Stimulated activated naive CD8-positive, alpha-beta T cell treated with anti-CD3 and anti-CD28 coated beads, Interleukin-15, amount 100 ng/mL, for 72 hours (primary cell): ENCODE measurements around the gene ELN.

ENCODE experiments used
- ATAC-seq: fragments of 150-1000 bp; cut with Tn5 transposase; 2 replicates; pipeline ENCODE4 v1.10.0; 2021; ENCODE audit warnings: mild to moderate bottlenecking, moderate library complexity
- DNase-seq, 2 donors: peaks; one replicate each; pipeline ENCODE4 v3.0.0; 2021 to 2022
- H3K27ac Mint-ChIP-seq, 2 donors: one replicate each; pipeline ENCODE4 v1.8.0; 2022; ENCODE audit warnings: mild to moderate bottlenecking in 2 of 2, mixed read lengths in 2 of 2, moderate library complexity in 2 of 2
- H3K27me3 Mint-ChIP-seq: one replicate; pipeline ENCODE4 v1.8.0; 2022; ENCODE audit warnings: mixed read lengths
- H3K4me1 Mint-ChIP-seq: one replicate; pipeline ENCODE4 v1.8.0; 2022; ENCODE audit warnings: mild to moderate bottlenecking, mixed read lengths
- H3K4me3 Mint-ChIP-seq, 2 donors: one replicate each; pipeline ENCODE4 v1.8.0; 2022; ENCODE audit warnings: mild to moderate bottlenecking in 2 of 2, mixed read lengths in 2 of 2, moderate library complexity in 1 of 2
- H3K9me3 Mint-ChIP-seq, 2 donors: one replicate each; pipeline ENCODE4 v1.8.0; 2022; ENCODE audit warnings: mixed read lengths in 2 of 2

ELN gene

DNA sequence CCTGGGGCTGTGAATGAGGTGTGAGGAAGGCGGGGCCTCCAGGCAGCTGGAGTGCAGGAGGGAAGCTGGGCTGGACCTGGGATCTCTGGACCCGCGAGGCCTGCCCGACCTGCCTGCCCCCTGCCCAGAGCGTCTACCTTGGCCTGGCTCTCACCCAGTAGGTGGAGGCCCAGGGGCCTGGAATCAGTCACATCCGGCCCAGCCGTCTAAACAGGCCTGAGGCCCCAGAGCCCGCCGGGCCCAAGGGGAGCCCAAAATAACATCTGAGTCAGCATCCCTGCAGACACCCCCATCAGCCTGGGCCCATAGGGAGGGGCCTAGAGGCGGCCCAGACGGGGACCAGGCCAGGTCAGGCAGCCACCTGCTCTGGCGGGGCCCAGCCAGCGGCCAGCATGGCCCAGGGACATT is 15.1 kb upstream of the ELN start:
- no peak overlapping the region for H3K4me3 Mint-ChIP-seq
- DNase-seq (no peak), ATAC-seq (no peak)
- no peaks in the 10 kb centered on the region for H3K9me3 Mint-ChIP-seq
- no peak overlapping the region for H3K27ac Mint-ChIP-seq
- no peaks in the 10 kb centered on the region for H3K27me3 Mint-ChIP-seq
- H3K4me1 Mint-ChIP-seq, result no peaks in the 10 kb centered on the region

DNA sequence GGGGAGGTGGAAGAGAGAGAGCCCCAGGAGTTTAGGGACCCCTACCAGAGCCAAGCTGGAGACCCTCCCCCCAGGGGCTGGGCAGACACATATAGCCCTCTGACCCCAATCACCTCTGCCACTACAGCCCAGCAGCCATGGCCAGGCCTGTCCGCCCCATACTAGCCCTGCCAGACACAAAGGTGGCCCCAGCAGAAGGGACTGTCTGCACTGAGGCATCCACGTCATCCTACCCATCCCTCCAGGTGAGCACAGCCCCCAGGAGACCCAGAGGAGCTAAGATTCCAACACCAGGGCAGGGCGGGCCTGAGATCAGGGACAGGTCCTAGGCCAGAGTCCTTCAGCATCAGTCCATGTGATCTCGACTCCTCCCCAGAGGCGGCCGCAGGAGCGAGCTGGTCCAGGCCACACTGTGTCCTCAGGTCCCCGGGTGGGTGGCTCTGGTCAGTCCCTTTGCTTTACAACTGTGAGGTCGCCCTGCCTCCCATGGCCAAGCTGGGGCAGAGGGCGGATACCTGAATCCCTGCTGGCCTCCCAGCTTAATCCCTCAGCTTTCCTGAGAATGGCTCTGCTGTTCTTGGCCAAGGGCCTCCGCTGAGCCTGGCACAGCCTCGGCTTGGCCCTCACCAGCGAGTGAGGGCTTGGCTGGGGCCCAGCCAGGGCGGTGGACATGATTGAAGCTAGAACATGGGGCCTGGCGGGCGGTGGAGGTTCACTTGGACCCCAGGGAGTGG is 14.3 kb upstream of the ELN start:
- H3K4me3 Mint-ChIP-seq, result no peak overlapping the region
- ATAC-seq (no peak), DNase-seq (no peak)
- H3K4me1 Mint-ChIP-seq, result no peaks in the 10 kb centered on the region
- no peak overlapping the region for H3K27ac Mint-ChIP-seq
- no peaks in the 10 kb centered on the region for H3K9me3 Mint-ChIP-seq
- peaks cover 8% of the 10 kb centered on the region for H3K27me3 Mint-ChIP-seq

DNA sequence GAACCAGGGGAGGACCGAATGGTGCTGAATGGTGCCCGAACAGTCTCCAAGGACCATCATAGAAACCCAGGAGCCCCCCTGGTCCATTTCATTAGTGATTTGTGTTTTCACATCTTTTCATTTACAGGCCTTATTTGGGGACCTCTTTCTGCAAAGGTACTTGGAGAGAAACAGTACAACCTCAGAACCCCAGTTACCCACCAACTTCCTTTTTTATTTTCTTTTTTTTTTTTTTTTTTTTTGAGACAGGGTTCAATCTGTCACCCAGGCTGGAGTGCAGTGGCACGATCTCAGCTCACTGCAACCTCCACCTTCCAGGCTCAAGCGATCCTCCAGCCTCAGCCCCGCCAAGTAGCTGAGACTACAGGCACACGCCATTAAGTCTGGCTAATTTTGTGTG is 13.0 kb upstream of the ELN start:
- Mint-ChIP-seq H3K27ac (peak overlapping the region in 1 of 2 donors; percentile 33), H3K4me1 (no peaks in the 10 kb centered on the region), H3K4me3 (no peak overlapping the region), H3K27me3 (peaks cover 8% of the 10 kb centered on the region), H3K9me3 (no peaks in the 10 kb centered on the region)
- no peak for ATAC-seq
- DNase-seq, result no peak

DNA sequence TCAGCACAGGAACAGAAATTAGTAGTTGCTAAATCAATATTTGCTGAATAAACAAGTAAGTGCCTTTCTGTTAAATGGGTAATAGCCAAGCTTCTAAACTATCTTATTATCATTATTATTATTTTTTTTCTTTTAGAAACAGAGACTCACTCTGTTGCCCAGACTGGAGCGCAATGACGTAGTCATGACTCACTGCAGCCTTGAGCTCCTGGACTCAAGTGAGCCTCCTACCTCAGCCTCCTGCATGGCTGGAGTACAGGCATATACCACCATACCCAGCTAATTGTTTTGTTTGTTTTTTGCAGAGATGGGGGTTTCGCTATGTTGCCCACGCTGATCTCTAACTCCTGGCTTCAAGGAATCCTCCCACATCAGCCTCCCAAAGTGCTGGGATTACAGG is 12.3 kb upstream of the ELN start:
- H3K27ac Mint-ChIP-seq, result no peak overlapping the region
- H3K27me3 Mint-ChIP-seq, result peaks cover 8% of the 10 kb centered on the region
- DNase-seq, result no peak
- H3K9me3 Mint-ChIP-seq, result no peaks in the 10 kb centered on the region
- no peak for ATAC-seq
- H3K4me3 Mint-ChIP-seq, result no peak overlapping the region
- H3K4me1 Mint-ChIP-seq, result no peaks in the 10 kb centered on the region

DNA sequence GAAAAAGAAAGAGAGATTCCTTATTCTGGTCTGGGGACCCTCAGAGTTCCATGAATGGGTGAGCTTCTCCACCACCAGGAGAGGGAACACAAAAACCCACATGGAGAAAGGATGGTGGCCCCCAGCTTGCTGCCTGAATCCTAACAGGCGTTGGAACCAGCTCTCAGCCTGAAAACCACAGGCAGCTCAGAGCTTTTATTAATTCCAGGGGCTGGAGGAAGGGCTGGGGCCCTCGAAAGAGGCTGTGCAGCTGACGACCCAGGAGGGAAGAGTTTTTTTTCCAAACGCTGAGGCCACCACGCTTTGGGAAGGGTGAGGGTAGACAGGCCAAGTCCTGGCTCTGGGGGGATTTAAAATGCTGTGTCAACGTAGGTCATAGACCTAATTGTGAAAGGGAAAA is 10.8 kb upstream of the ELN start:
- peaks cover 8% of the 10 kb centered on the region for H3K27me3 Mint-ChIP-seq
- H3K27ac Mint-ChIP-seq, result no peak overlapping the region
- DNase-seq, result no peak
- H3K4me3 Mint-ChIP-seq, result no peak overlapping the region
- H3K4me1 Mint-ChIP-seq, result no peaks in the 10 kb centered on the region
- ATAC-seq, result no peak
- H3K9me3 Mint-ChIP-seq, result no peaks in the 10 kb centered on the region

DNA sequence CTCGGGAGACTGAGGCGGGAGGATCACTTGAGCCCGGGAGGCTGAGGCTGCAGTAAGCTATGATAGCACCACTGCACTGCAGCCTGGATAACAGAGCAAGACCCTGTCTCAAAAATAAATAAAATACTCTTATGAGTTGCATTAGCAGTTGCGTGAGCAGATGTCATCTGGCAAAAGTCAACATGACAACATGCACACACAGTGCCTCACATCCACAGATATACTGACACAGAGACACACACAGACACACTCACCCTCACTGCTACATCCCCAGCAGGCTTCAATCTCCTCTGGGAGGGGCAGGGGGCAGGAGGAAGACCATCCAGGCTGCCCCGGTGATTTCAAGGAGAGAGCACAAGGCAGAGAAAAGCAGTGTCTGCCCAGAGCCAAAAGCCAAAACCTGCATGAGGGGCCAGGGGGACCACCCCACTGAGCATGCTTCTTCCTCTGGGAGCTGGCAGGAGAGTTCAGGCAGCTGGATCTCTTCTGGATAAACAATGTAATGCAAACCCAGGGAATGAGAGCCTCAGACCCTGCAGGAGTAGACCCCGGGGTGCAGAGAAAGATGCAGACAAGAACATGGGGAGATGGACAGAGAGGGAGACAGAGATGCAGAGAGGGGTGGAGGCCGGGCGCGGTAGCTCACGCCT is 9.6 kb upstream of the ELN start:
- Mint-ChIP-seq H3K27ac (no peak overlapping the region), H3K9me3 (no peaks in the 10 kb centered on the region), H3K27me3 (peaks cover 13% of the 10 kb centered on the region), H3K4me1 (no peaks in the 10 kb centered on the region), H3K4me3 (no peak overlapping the region)
- DNase-seq (no peak), ATAC-seq (no peak)

DNA sequence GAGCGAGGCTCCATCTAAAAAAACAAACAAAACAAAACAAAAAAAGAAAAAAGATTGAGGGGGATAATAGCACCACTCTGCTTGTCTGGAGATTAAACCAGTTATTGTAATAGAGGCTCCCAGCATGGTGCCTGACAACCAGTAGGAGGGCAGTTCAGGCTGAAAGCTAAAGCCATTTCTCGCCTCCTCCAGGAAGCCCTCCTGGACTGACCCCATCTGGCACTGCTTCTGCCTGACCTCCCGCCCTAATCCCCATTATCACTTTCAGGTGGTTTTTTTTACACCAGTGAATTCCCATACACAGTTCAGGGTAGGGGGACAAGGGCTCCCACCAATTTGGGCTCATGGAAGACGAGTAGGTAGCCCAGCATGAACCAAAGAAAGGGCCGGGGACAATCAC is 8.8 kb upstream of the ELN start:
- Mint-ChIP-seq H3K4me3 (no peak overlapping the region), H3K27ac (no peak overlapping the region), H3K27me3 (peaks cover 21% of the 10 kb centered on the region), H3K4me1 (no peaks in the 10 kb centered on the region), H3K9me3 (no peaks in the 10 kb centered on the region)
- ATAC-seq, result no peak
- DNase-seq, result no peak

DNA sequence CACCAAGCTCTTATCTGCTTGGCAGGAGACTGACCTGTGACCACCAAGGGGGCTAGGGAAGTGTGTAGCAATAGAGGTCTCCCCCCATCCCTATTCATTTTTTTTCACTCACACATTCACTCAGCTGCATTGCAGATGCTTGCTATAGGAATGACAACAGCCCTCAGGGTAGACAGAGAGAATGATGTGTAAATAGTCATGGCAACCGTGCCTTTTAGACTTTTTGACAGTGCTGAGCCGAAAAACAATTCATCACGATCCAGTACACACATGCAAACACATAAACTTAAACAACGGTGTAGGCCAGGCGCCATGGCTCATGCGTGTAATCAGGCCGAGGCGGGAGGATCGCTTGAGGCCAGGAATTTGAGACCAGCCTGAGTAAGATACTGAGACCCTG is 7.6 kb upstream of the ELN start:
- ATAC-seq (no peak), DNase-seq (no peak)
- Mint-ChIP-seq H3K4me1 (no peaks in the 10 kb centered on the region), H3K27ac (no peak overlapping the region), H3K27me3 (peaks cover 33% of the 10 kb centered on the region), H3K4me3 (no peak overlapping the region), H3K9me3 (no peaks in the 10 kb centered on the region)

DNA sequence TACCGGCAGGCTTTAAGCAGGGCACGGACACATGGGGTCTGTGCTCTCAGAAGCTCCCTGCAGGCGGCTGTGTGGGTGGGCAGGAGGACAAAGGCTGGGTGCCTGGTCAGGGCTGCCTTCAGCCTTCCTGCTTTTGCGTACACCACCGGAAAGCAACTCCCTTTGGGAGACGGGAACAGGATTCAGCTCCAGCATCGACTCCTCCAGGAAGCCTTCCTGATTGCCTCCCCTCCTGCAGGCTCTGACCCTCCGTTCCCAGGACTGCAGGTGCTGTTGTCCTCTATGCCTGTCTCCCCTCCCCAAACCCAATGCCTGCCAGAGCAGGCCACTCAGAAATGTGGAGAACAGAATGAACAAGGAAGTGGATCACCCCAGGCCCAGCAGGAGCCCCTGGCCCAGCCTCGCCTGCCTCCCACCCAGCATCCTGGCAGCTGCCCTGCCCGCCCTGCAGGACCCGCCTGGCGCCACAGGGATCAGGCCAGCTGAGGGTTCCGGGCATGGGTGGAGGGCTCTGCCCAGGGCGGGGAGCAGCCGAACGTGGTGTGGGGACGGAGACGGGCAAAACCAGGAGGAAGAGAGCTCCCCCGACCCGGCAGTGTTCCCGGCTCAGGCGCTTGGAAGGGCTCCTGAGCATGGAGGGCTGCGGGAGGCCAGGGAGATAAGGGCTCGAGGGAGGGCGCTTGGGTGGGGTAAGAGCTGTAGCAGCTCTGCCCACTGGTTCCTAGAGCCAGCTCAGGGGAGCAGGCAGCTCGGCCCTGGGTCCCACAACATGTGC is 6.2 kb upstream of the ELN start:
- H3K27me3 Mint-ChIP-seq, result peaks cover 46% of the 10 kb centered on the region
- H3K4me1 Mint-ChIP-seq, result peaks cover 11% of the 10 kb centered on the region
- no peak for ATAC-seq
- H3K4me3 Mint-ChIP-seq, result no peak overlapping the region
- no peaks in the 10 kb centered on the region for H3K9me3 Mint-ChIP-seq
- DNase-seq, result no peak
- no peak overlapping the region for H3K27ac Mint-ChIP-seq

DNA sequence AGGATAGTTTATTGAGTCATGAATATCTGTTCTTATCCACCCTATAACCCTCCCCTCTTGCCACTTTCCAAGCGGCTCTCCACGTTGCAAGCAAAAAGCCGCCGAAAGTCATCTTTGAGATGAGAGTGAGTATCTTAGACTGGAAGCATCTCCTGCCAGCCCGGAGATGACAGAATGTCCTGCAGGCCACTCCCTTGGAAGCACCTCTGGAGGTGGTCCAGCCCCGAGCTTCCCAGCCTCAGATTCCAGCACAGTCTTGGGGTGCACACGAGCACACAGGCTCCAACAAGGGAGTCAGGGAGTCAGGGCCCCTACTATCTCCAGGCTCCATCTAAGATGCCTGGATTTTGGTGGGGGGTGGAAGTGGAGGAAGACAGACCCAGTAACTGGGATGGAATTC is 5.5 kb upstream of the ELN start:
- H3K27me3 Mint-ChIP-seq, result peaks cover 54% of the 10 kb centered on the region
- no peaks in the 10 kb centered on the region for H3K9me3 Mint-ChIP-seq
- H3K27ac Mint-ChIP-seq, result no peak overlapping the region

DNA sequence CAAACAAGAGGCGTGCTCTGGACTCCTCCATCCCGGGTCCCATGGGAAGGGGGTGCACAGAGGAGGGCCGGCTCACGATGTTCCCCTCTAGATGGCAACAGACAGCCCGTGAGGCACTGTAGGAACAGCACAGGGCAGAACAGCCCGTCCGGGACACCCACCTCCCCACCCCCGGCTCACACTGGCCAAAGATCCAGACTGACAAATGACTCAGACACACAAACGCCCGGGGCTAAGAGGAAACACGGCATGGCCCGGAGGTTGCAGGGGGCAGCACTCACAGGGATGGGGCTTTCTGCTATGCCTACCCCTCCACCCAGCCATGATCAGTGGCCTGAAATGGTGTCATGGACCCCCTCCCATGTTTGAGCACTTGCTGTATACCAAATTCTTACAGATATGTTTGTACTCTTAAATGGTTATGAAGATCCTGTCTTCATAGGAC is 4.9 kb upstream of the ELN start:
- no peak for DNase-seq

More for the DNA sequence above, 5.5 kb upstream of the ELN start:
- H3K4me1 Mint-ChIP-seq, result peaks cover 13% of the 10 kb centered on the region
- no peak overlapping the region for H3K4me3 Mint-ChIP-seq
- no peak for ATAC-seq
- no peak for DNase-seq

DNA sequence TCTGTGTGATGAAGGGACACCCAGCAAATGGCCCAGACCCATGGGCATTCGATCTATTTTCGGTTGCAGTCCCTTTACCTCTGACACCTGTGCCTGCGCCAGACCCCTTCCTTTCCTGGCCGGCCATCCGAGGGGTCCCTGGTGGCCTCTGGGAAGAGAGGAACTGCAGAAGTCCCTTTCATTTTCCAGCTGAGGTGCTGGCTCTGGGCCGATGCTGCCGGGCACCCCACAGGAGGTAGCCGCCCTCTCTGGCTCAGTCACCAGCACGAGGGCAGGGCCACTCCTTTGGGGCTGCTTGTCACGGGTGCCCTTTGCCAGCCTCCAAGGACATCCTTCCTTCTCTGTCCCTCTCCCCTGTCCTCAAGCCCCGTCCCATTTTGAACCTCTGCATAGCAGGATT is 4.2 kb upstream of the ELN start:
- Mint-ChIP-seq H3K4me1 (peaks cover 18% of the 10 kb centered on the region), H3K27ac (no peak overlapping the region), H3K27me3 (peaks cover 54% of the 10 kb centered on the region), H3K4me3 (no peak overlapping the region), H3K9me3 (no peaks in the 10 kb centered on the region)
- DNase-seq (no peak), ATAC-seq (no peak)

More for the DNA sequence above, 4.9 kb upstream of the ELN start:
- Mint-ChIP-seq H3K4me3 (no peak overlapping the region), H3K27ac (no peak overlapping the region), H3K9me3 (no peaks in the 10 kb centered on the region), H3K4me1 (peaks cover 13% of the 10 kb centered on the region), H3K27me3 (peaks cover 53% of the 10 kb centered on the region)
- ATAC-seq, result no peak

DNA sequence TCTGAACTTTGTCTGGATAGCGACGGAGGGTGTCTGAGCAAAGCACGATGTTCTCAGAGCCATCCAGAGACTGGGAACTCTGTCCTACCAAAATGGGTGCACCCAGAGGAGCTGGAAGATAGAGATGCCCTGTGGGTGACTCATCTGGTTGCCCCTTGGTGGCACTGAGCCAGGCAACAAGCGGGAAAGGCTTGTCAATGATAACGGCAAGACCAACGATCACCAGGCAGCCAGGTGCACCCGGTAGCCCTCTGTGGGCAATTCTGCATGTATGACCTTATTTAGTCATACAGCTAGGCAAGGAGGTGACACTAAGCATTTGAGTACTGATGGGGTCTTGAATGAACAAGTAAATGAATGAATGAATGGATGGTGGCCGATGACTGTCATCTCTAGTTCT is 2.8 kb upstream of the ELN start:
- DNase-seq (no peak), ATAC-seq (no peak)
- peaks cover 67% of the 10 kb centered on the region for H3K27me3 Mint-ChIP-seq
- no peak overlapping the region for H3K27ac Mint-ChIP-seq
- H3K4me3 Mint-ChIP-seq, result no peak overlapping the region
- H3K4me1 Mint-ChIP-seq, result peaks cover 32% of the 10 kb centered on the region
- H3K9me3 Mint-ChIP-seq, result no peaks in the 10 kb centered on the region

DNA sequence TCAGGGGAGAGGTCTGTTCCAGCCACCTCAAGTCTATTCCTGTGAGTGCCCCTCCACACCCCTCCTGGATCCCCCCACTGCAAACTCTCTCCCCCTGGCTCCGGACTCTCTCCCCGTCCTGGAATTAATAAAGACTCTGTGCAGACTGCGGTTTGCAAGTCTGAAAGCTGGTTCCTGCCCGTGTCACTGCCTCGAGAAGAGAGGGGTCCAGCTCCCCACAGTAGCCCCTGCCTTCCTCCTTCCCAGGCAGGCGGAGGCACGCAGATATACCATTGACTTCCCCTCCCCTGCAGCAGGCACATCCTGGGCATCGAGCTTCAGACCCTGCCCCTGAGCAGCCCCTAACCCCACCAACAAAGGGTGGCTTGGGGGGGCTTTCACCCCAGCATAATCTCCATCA is 2.2 kb upstream of the ELN start:
- no peak for DNase-seq
- no peaks in the 10 kb centered on the region for H3K9me3 Mint-ChIP-seq
- ATAC-seq, result no peak
- peaks cover 73% of the 10 kb centered on the region for H3K27me3 Mint-ChIP-seq
- H3K4me1 Mint-ChIP-seq, result peaks cover 33% of the 10 kb centered on the region
- H3K27ac Mint-ChIP-seq, result no peak overlapping the region
- H3K4me3 Mint-ChIP-seq, result no peak overlapping the region

DNA sequence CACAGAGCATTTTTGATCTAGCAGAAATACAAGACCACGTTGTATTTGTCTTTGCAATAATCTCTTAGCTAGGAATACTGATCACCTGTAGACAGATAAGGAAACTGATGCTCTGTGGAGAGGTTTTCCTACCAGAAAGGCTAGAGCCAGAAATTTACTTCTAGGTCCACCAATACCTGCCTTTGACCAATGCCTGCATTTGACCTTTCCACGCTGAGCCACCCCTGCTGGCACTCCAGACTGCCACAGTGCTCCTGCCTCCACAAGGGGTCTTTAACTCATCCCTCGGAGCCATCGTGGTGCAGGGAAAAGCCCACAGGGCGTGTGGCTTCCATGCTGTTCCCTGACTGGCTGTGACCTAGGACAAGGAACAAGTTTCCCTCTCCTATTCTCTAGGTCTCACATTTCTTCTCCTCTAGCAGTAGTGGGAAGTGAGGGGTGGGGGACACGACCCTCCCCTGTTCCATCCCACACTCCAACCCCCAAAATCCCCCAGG is 1.5 kb upstream of the ELN start:
- H3K27ac Mint-ChIP-seq, result no peak overlapping the region
- H3K4me3 Mint-ChIP-seq, result peak overlapping the region in 1 of 2 donors; percentile 45
- H3K4me1 Mint-ChIP-seq, result peaks cover 33% of the 10 kb centered on the region
- H3K9me3 Mint-ChIP-seq, result no peaks in the 10 kb centered on the region
- no peak for ATAC-seq
- DNase-seq, result no peak
- H3K27me3 Mint-ChIP-seq, result peaks cover 80% of the 10 kb centered on the region
